Dedifferentiated amniotic fluid mesenchymal stem cell (primary cell): ENCODE results near the gene POPDC2.
"Not testable (repeated sequence)": the region's sequence is repeated elsewhere in the genome, so short reads cannot be mapped to it uniquely, and the experiment has no call there.

Source experiments
- DNase-seq: peaks from one replicate; pipeline ENCODE4 v3.0.0-alpha.2; 2016; ENCODE audit errors: extremely low spot score

POPDC2 gene, protein sequence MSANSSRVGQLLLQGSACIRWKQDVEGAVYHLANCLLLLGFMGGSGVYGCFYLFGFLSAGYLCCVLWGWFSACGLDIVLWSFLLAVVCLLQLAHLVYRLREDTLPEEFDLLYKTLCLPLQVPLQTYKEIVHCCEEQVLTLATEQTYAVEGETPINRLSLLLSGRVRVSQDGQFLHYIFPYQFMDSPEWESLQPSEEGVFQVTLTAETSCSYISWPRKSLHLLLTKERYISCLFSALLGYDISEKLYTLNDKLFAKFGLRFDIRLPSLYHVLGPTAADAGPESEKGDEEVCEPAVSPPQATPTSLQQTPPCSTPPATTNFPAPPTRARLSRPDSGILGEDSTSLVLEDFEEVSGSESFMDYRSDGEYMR

DNA sequence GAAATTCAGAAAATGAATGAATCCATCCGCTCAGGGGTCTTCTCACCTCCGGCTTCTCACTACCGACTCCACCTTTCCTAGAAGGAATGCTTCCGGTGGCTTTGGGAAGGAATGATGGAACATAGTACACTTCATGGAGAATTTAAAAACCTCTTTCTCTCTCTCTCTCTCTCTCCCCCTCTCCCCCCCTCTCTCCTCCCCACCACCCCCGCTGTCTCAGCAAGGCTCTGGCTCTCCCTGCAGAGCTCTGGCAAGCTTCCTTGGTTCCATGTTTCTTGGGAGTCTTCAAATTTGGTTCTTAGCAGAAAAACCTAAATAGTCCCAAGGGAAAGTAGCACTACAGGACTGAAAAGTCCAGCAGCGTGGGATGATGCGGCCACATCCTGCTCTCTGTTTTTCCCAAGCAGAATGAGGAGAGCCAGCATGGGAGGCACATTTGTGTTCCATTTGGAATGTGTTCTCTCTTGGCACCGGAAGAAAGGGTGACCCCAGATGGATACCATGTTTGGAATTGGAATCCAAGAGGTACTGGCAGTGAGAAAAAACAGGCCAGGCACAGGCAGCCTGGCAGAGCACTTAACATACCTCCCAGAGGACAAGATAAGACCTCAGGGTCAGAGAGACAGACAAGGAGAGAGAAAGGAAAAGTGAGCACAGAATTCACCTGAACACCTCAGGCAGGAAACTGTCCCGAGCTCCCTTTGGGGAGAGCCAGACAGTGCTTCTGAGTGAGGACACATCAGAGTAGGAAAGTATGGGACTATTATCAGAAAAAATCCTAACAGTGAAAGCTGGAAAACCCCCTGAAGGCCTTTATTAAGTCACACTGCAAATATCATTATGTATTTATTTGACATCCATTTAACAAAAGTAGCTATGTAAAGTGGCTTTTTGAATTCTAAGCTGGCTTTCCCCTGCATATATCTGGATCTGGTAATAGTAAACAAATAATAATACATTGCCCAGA, at the start of gene POPDC2:
POPDC2 (minus strand) TSS at position 116 of the 967 bp plus-strand sequence. CDS start 166 bp downstream, outside the sequence.
- DNase-seq, result no peak

DNA sequence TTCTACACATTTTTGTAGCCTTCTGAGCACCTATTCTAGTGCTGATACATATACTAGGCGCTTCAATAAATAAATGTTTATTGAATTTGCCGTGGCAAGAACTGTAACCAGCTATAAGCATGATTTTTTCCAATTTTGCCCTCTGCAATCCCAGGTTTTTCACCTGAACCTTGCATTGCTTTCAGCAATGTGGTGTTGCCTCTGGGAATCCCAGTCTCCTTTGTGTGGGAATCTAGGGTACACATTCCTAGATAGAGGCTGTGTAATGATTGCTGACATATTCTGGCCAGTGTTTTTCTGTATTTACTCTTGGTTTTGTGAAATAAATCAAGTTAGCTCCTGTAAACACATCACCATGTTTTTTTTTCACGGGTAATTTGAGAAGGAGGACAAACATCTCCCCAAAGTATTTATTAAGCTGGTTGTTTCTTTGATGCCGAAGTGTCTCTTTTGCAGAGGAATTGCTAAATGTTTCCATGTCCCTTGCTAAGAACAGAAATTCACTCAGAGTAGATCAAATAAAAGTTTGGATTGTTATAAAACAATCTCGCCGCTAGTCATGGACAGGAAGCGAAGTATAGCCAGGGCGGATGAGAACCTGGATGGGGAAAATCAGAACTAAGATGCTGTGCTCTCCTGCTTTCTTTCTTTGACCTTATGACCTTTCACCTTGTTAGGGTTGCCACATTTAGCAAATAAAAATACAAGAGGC, 43.6 kb upstream of the POPDC2 start:
- no peak for DNase-seq

DNA sequence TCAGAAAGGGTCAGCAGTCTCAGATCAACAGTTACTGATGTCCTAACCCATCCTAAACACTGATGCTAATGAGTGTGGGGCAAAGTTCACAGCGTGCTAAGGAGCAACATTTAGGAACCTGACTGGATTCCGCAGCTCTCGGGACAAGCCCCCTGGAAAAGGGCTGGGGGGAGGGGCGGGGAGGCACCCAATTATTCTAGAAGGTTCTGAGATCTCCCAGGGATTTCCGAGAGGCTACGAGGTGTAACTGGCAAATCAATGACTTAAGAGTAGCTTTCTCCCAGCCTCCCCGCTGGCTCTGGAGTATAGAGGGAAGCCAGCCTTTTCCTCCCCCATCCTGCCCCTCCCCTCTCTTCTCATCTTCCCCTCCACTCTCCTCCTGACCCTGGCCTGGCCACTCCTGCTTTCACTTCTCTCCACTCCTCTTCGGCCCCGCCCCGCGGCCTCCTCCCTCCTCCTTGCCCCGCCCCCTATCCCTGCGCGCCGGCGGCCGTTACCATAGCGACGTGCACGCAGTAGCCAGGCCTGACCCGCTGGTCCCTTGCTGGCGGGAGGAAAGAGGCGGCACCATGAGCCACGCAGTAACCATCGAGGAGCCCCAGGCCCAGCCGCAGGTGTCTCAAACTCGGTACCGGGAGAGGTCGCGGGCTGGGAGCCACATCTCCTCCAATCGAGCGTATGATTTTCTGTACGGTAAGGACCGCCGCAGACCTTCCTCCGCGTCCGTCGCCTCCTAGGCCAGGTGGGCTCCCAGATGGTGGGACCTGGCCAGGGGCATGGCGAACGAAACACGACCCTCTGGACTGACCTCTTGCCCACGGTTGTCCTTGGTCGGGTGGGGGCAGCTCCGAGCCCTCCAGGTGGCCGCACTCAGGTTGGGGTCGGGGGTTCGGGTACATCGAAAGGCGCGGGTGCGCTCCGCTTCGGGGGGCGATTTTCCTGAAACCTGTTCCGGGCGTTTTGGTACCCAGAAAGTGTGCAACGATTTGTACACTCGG, 42.4 kb upstream of the POPDC2 start, which contains the start of gene CFAP91:
CFAP91 (plus strand) TSS at position 493 of the 998 bp plus-strand sequence; CDS start at position 570, 77 bp downstream.
- DNase-seq, result peak; percentile 74

DNA sequence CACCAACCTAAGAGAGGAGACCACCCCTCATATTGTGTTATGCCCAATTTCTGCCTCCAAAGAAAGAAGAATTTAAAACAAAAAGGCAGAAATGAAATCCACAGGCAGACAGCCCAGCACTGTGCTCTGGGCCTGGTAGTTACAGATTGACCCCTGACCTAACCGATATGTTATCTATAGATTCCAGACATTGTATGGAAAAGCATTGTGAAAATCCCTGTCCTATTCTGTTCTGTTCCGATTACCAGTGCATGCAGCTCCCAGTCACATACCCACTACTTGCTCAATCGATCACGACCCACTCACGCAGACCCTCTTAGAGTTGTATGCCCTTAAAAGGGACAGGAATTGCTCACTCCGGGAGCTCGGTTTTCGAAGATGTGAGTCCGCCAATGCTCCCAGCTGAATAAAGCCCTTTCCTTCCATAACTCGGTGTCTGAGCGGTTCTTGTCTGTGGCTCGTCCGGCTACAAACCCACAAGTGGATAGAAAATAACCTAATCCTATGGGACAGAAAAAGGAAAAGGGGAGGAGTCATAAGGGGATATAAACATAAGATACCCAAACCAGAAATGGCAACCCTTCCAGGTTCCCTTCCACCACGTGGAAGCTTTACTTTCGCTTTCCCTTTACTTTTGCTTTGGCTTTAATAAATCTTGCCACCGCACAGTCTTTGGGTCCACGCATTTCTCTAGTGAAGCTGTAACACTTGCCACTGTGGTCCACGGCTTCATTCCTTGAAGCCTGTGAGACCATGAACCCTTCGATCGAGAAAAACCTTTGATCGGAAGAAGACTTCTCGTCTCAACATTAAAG, 40.7 kb upstream of the POPDC2 start:
- DNase-seq, result no peak

DNA sequence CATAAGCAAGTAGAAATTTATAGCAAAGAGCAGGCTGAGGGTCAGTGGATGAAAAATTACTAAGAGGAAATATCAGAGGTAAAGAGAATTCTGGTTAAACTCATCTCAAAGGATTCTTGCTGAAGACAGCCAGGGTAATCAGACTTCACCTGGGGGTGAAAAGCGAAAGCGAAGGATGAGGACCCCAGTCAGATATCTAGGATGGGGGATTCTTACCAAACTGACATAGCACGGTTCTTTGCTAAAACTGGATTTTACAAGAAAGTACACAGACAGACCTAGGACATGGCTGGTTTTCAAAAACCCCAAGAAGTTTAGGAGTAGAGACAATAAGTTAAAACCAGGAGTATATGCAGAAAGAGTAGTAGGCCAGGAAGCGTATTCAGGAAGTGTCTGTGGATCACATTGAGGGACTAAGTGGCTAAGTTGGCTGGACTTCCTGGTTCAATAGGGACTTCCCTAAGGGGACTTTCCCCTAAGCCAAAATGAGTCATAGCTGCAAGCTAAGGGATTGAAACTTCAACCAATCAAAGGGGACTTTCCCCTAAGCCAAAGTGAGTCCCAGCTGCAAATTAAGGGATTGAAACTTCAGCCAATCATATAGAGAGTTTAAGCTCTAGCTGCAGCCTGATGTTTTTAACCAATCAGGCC, 40.0 kb upstream of the POPDC2 start:
- DNase-seq, result no peak

DNA sequence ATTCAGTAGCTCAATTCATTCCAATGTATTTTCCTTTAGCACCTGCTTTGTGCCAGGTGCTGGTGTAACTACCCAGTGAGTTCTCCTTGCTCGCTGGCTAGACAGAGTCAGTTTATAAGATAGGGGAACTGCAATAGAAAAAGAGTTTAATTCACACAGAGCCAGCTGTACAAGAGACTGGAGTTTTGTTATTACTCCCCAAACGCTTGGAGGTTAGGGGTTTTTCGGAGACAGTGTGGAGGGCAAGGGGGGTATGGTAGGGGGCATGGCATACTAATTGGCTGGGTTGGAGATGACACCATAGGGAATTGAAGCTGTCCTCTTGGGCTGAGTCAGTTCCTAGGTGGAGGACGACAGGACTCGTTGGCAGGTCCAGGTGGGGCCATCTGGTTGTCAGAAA, 37.0 kb upstream of the POPDC2 start:
- no peak for DNase-seq

DNA sequence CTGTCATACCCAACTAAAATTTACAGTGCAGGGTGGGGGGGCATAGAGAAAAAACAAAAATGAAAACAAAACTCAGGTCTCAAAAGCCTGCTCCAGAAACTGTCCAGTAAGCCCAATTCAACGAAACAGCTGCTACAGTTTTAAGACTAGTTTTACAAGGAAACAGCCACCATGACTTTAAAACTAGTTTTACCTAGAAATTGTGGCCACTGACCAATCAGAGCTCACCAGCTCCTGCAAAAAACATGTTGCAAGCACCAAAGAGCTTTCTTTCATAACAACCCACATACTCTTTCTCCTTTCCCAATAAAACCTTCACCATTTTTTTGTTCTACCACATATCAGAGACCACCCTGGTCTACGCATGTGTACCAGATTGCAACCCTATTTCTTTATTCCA, 35.1 kb upstream of the POPDC2 start:
- DNase-seq, result no peak

DNA sequence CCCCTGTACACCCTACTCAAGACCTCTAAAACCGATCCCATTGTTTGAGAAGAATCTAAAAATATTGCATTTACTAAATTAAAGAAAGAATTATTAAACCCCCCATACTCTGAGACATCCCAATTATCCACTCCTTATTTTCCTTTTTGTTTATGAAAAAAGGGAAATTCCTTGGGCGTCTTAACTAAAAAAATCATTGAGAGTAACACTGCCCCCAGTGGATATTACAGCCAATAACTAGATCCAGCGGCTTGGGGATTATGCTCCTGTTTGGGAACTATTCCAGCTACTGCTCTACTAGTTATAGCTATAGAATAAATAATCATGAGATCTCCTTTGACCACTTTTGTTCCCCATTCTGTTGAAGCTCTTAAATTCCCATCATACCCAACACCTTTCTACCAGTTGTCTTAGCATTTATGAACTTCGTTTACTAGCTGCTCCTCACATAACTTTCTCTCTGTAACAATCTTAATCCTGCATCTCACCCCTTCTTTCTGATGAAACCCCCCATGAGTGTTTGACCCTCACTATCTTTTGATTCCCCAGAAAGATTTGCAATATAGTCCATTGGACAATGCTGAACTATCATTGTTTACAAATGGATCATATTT, 29.8 kb upstream of the POPDC2 start:
- DNase-seq, result no peak

DNA sequence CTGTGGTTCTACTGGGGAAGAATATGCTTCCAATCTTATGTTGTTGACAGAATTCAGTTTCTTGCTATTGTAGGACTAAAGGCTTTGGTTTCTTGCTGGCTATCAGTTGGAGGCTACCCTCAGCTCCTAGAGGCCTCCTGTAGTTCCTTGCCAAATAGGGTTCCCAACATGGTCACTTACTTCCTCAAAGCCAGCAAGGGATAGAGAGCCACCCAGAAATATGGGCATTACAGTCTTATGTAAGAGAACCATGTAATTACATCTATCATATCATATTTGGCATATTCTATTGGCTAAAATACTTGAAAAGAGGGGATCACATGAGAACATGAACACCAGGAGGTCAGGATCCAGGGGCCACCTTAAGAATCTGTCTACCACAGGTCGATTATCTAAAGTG, 23.0 kb upstream of the POPDC2 start:
- DNase-seq, result no peak

DNA sequence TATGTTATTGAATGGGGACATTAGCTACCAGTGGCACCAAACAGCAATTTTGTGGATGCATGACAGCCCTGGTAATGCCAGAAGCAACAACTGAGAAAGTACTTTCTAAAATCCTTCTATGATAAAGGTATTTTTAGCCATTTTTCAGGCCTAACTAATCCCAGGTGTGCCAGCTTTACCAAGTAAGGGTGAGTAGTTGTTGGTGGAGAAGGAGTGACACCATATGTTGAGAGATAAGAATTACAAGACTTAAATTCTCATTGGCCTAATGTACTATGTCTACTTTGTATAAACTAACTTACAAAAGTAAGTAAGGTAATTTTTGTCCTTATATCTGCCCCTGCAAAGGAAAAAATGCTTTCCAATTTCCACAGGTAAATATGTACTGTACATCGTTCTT, 20.9 kb upstream of the POPDC2 start:
- peak; percentile 40 for DNase-seq

DNA sequence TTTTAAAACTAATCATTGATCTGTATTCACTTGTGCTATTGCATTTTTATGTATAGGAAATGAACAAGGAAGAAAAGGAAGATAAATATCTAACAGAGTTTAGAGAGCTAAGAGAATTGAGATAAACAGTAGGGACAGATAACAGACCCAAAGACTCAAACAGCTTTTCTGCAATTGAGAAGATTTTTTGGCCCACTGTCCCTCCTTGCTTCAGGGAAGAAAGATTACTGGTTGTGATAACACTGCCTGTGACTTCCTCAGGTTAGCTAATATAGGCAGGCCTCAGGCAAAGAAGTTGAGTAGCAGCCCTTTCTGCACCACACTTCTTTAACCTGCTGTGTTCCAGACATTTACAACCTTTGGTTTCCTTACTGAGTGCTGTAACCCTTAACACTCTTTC, 19.5 kb upstream of the POPDC2 start:
- DNase-seq, result no peak

DNA sequence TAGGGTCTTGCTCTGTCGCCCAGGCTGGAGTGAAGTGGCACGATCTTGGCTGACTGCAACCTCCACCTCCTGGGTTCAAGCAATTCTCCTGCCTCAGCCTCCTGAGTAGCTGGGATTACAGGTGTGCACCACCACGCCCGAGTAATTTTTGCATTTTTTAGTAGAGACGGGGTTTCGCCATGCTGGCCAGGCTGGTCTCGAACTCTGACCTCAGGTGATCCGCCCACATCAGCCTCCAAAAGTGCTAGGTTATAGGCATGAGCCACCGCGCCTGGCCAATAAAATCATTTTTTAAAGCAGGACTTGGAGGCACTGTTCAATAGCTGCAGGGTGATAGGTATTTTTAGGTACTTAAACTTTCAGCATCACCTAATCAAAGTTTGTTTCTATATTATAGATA, 17.8 kb upstream of the POPDC2 start:
- DNase-seq, result not testable (repeated sequence)

DNA sequence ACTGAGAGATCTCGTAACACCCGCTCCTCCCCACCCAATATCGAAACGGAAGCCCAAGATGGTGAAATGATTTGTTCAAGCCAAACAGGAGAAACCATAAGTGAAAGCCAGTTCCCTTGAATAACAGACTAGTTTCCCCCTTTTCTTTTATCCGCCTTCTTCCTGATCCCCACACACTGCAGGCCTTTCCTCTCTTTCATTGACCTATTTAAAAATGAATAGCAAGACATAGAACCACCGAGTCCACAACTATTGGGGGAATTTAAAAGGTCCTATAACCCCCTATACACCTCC, 17.2 kb upstream of the POPDC2 start:
- DNase-seq, result no peak

DNA sequence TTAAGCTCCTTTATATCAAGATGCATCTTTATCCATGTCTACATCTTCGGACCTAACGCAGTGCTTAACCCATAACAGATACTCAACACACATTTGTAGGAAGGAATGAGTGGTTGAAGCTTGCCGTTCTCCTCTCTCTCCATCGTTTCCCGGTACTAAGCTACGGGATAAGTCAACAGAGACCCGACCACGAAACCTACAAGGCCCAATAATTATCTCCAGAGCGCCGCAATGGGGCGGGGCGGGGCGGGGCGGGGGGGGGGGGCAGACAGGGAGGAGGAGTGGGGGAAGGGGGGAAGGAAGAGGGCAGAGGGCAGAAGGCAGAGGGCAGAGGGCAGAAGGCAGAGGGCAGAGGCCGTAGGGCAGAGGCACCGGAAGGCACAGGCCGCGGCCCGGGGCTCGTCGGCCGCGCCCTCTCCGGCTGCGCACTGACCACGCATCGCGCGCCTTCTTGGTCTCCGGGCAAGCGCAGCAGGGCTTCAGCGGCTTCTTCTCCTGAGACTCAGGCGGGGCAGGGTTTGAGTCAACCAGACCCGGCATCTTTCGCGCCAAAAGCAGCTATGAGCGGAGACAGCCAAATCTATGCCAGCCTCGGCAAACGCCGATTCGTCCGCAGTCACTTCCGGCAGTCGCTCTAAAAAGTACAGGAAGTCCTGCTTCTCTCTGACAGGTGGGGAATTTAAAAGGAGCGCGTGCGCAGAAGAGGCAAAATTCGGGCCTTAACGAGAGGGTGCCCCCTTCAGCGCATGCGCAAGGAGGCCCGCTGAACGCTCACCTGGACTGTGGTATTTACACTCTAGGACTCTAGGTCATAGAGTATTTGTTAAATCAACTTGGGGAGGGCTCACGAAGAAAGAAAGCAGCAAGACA, 16.6 kb upstream of the POPDC2 start, which contains the start of gene COX17:
COX17 (minus strand) TSS at position 636 of the 870 bp plus-strand sequence; CDS start at position 540, 96 bp downstream.
- DNase-seq, result peak; percentile 95

DNA sequence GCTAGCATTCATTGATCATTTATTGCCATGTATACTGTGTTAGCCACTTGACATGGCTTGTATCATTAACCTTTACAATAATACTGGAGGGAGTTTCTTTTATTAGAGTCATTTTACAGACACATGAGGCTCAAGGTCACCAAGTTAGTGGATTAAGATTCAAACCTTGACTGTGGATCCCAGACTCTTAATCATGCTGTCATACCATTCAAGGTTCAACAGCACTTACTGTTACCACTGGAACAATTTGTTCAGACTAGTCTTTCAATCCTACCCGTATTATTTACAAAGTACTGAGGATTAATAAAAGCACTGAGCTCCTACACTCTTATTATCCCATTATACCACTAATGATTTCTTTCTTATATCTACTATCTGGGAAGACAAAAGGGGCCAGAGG, 15.6 kb upstream of the POPDC2 start:
- no peak for DNase-seq

DNA sequence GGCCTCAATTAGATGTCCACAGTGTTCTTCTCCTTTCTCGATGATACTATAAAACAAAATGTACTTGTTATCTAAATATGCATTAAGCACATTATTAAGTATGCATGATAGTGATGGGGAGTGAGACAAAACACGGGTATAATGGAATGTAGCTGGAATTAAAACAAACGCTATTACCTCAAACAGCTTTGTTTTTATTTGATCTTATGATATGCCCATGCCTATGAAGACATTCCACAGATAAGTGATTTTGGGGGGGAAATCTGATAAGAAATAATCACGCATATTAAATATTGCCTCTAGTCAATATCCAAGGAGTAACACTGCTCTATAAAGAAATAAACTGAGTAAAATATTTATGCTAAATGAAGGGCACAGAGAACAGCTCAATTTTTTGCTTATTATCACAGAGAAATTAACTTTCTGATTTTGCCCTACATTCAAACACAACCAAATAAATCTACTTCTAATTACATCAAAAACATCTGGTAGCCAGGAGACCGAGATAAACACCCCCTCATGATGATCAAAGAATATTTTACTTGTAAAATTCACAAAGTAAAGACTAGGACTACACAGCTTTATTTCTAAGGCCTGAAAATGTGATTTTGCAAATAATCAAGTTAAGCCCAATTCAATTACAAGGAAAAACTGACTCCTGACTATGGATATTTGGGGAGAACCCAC, 14.9 kb upstream of the POPDC2 start:
- no peak for DNase-seq

DNA sequence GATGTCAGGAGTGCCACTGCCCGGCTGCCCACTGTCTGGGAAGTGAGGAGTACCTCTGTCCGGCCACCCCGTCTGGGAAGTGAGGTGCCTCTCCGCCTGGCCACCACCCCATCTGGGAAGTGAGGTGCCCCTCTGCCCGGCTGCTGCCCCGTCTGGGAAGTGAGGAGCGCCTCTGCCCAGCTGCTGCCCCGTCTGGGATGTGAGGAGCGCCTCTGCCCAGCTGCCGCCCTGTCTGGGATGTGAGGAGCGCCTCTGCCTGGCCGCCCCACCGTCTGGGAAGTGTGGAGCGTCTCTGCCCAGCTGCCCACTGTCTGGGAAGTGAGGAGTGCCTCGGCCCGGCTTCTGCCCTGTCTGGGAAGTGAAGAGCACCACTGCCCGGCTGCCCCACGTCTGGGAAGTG, 13.5 kb upstream of the POPDC2 start:
- no peak for DNase-seq
